SU-DHL-6 (cell line): ENCODE data around the gene BLOC1S5.

Source experiments
- CTCF ChIP-seq: fragments of 200-600 bp; sonication (generic); IDR thresholded peaks from one replicate; pipeline ENCODE4 v1.5.1; 2017; ENCODE audit warnings: antibody characterized with exemption, mild to moderate bottlenecking, low read length, moderate library complexity; ENCODE audit not compliant: insufficient read depth, poor library complexity, severe bottlenecking
- EZH2phosphoT487 ChIP-seq: fragments of 200-600 bp; sonication (generic), shearing (Covaris generic); conservative IDR thresholded peaks from 2 replicates; pipeline ENCODE4 v1.6.1; 2018; ENCODE audit warnings: mild to moderate bottlenecking, antibody characterized with exemption, low read length, moderate library complexity, mixed read lengths

GRCh38 chr6:8069631-8070284 is 5.6 kb upstream of the BLOC1S5 start:
- TF ChIP-seq CTCF (no peak), EZH2phosphoT487 (no peak)
